LNCAP (cell line): ENCODE data around the gene SPTSSB.

Source experiments
- CTCF ChIP-seq: fragments of 450-650 bp; IDR thresholded peaks from 2 replicates; pipeline ENCODE4 v1.5.1; 2017; ENCODE audit warnings: mild to moderate bottlenecking

SPTSSB gene

GRCh38 chr3:161348796-161349400, 22.4 kb downstream of the SPTSSB start:
- TF ChIP-seq CTCF, result no peak

- no peak for TF ChIP-seq CTCF
These were observed 23.6 kb downstream of the SPTSSB start for GRCh38 chr3:161347726-161348125.

- TF ChIP-seq CTCF, result no peak
These were observed 26.3 kb downstream of the SPTSSB start for GRCh38 chr3:161345023-161345422.

- TF ChIP-seq CTCF, result no peak
These were observed 27.3 kb downstream of the SPTSSB start for GRCh38 chr3:161343986-161344385.

DNA sequence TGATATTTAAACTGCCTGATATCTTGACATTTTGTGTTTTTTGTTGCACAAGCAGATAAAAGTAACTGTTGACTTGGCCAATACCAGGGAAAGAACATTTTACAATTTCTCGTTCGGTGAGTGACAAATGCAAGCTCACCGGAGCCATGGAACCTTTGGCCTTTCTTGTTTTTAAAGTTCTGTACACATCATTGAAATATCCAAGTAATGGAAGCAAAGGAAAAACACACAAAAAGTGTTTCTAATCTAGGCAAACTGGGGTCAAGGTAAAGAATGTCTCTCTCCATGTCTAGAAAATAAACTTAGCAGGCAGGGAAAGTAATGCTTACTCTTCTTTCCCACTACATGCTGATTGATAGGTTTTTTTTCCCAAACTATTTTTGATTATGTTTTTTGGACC, 27.8 kb downstream of the SPTSSB start:
- TF ChIP-seq CTCF, result no peak

DNA sequence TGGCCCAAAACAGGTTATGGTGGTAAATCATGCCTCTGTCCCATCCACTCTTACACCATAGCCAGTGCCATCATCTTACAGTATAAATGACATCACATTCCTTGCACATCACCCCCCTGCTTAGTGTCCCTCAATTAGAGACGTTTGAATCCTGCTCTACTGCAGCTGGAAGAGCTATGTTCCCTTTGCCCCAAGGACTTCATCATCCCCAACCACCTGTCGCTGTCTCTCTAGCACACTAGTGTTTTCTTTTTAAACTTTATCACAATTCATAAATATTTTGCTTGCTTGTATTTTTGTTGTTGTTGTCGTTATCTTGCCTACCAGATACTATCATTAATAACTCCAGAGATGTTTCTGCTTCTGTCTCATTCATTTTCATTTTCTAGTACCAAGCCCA, 28.7 kb downstream of the SPTSSB start:
- TF ChIP-seq CTCF, result no peak

DNA sequence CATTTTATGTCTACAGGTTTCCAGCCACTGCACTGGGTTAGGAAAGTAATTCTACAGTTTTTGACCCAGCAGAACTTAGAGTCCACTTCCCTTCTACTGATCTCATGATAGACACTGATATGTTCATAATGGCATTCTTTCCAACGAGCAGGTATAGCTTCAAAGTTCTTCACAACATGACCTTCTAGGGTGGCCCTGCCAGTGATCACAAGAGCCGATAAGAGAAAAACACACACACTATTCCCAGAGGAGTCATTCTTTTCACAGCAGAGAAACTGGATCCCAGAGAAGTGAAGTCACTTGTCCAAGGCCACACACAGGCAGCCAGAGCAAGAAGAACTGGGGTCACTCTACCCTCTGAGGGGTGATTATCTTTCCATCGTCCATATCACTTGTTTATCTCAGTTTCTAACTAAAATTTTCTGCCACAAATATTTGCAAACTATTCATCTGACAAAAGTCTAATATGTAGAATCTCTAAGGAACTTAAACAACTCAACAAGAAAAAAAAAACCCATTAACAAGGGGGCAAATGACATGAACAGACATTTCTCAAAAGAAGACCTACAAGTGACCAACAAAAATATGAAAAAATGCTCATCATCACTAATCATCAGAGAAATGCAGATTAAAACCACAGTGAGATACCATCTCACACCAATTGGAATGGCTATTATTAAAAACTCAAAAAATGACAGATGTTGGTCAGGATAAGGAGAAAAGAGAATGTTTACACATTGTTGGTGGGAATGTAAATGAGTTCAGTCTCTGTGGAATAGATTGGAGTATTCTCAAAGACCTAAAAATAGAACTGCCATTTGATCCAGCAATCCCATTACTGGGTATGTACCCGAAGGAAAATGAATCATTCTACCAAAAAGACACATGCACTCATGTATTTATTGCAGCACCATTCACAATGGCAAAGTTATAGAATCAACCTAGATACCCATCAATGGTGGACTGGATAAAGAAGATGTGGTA, 31.5 kb downstream of the SPTSSB start:
- TF ChIP-seq CTCF, result no peak
